Suppressor macrophage (primary cell): ENCODE data around the gene TMEM190.
"Not testable (repeated sequence)": the region's sequence is repeated elsewhere in the genome, so short reads cannot be mapped to it uniquely, and the experiment has no call there.

Experiments
- DNase-seq, 4 experiments: peaks; one replicate each; pipeline ENCODE4 v3.0.0-alpha.2; 2020 to 2022

Gene TMEM190

DNA sequence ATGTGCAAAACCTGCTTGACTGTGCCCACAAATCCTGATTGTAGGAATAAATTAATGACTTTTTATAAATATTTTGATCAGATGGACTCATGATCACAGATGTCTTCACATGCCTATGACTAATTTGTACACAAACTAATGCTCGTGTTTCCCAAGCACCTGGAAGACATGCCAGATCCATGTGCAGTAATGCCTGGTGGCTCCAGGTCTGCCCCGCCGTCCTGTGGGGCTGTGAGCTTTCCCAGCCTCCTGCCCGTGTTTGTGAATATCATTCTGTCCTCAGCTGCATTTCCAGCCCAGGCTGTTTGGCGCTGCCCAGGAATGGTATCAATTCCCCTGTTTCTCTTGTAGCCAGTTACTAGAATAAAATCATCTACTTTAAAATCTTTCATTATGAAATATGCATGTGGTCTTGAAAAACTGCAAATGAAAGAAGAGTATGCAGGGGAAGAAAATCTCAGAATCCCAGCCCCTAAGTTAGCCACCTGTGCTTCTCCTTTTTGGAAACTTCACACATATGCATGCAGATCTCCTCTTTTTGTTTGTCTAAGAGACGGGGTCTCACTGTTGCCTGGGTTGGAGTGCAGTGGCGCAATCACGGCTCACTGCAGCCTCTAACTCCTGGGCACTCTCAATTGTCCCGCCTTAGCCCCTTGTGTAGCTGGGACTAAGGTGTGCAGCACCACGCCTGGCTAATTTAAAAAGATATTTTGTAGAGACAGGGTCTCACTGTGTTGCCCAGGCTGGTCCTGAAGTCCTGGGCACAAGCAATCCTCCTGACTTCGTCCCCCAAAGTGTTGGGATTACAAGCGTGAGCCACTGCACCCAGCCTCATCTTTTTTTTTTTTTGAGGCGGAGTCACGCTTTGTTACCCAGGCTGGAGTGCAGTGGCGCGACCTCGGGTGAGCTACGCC lies 15.3 kb downstream of the TMEM190 start:
- no peak for DNase-seq

DNA sequence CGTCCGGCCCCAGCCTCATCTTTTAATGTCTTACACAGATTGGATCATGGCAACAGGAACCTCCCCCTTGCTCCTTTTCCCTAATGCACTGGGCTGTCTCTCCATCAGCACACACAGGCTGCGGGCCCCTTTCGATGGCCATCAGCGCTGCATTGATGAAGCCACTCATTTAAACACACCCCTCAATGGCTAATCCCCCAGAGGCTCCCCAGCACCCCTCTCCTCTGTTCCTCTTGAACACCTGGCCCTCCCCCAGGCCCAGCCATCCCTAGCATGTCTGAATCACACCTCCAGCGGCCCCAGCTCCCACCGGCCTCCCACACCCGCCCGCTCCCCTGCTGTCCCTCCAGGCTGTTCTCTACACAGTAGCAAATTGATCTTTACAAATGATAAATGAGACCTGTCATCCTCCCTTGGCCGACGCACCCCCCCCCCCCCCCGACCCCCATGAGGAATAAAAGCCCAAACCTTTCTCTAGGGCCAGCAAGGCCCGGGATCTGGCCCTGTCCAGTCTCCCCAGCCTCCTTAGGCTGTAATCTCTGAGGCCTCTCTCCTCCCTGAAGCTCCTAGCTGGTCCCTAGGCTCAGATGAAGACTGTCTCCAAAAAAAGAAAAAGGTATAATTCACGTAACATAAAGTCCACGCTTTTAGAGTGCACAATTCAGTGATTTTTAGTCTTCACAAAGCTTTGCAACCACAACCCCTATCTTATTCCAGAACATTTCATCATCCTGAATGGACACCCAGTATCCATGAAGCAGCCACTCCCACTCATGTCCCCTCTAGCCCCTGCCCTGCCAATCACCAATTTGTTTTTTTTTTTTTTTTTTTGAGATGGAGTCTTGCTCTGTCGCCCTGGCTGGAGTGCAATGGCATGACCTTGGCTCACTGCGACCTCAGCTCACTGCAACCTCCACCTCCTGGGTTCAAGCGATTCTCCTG lies 16.5 kb downstream of the TMEM190 start:
- DNase-seq = no peak

DNA sequence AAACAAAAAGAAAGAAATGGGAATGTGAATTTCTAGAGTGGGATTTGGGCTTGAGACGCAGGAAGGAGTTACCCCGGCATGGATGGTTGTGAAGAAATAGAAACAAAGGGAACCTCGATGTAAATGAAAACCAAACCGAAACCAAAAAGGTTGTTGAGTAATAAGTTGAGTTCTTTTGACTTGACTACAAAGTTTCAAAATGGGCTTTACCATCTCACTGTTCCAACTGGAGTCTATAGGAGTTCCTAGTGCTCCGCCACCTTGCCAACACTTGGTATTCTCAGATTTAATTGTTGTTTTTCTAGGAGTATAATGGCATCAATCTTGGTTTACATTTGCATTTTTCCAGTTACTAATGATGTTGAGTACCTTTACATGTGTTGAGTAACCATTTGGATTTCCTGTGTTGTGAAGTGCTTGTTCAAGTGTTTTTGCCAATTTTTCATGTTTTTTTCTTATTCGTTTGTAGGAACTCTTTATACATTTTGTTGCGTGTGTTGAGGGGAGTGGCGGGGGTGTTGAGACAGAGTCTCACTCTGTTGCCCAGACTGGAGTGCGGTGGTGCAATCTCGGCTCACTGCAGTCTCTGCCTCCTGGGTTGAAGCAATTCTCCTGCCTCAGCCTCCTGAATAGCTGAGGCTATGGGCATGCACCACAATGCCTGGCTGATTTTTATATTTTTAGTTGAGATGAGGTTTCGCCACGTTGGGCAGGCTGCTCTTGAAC lies 21.7 kb downstream of the TMEM190 start:
- DNase-seq = peak in 3 of 4 experiments; percentile 46 to 58 (median 51)

DNA sequence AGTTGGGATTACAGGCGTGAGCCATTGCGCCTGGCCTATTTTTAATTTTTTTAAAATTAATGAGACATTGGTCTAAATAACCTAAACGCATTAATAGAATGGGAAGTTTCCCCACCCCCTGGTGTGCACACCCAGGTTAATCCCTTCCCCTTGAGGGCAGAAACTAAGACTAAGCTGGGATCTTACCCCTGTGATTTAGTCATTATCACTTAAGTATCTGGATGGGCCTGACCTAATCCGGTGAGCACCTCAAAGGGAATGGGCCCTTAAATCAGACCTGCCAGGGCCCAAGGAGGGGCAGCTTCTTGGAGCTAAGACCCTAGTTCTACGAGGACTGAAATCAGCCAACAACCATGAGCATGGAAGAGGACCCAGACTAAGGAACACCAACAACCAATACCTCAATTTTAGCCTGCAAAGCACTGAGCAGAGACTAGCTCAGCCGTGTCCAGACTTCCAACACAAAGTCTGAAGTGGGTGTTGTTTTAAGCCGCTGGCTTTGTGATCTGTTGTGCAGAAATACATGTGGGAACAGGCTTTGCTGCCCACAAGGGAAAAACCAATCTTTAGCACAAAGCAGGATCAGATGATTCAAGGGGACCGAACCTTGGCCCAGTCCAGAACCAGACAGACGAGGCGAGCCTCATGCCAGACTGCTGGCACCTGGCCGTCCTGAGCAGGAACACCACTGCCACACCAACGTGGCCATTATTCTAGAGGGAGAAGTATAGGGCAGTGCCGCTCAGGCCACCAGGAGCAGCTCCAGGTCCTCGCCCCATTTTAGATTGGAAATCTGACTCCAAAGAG lies 23.9 kb downstream of the TMEM190 start:
- DNase-seq = no peak

DNA sequence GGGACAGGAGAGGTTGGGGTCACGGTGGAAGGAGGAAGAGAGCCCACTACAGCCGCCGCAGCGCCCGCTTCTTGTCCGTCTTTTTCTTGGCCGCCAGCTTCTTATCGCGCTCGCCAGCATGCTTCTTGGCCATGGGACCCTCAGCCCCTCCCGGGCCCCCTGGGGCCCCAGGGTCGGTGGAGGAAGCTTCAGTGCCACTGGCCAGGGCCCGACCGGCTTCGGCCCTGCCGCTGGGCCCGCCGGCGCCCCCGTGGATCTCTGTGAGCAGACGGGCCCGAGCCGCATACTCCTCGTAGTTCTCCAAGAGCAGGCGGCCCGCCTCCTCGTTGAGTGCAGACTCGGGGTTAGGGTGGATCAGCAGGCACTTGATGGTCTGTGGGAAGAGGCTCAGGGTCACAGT lies 24.8 kb downstream of the TMEM190 start:
- not testable (repeated sequence) for DNase-seq

DNA sequence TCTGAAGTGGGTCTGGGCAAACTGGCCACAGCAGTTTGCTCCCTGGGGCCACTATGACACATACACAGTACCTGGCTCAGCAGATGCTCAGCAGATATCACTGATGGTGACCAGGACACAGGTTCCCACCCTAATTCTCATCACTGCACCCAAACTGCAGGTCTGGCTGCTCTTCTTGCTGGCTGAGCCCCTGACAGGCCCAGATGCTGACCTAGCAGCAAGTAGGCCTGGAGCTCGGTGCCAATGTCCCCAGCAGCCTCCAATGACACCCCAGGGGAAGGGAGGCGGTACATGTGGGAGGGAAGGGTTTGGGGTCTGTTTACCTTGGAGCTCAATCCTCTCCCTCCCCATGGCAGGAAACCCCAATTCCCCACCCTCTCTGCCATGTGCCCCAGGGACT lies 25.9 kb downstream of the TMEM190 start:
- no peak for DNase-seq

DNA sequence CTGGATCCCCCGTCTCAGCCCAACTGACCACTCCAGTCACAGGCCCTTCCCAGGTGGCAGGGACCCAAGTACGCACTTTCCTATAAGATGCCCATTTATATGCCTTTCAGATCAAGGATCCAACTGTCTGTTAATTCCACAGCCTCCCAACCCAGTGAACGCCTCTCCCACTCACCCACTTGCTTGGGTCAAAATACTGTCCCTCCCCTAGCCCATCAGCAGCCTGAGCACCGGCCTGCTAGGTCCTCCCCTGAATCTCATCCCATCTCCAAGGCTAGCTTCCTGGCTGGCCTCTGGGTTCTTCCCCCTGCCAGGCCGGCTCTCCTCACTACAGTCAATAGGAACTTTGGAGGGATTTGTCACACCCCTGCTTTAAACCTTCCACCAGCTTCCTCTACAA lies 29.0 kb downstream of the TMEM190 start:
- no peak for DNase-seq

DNA sequence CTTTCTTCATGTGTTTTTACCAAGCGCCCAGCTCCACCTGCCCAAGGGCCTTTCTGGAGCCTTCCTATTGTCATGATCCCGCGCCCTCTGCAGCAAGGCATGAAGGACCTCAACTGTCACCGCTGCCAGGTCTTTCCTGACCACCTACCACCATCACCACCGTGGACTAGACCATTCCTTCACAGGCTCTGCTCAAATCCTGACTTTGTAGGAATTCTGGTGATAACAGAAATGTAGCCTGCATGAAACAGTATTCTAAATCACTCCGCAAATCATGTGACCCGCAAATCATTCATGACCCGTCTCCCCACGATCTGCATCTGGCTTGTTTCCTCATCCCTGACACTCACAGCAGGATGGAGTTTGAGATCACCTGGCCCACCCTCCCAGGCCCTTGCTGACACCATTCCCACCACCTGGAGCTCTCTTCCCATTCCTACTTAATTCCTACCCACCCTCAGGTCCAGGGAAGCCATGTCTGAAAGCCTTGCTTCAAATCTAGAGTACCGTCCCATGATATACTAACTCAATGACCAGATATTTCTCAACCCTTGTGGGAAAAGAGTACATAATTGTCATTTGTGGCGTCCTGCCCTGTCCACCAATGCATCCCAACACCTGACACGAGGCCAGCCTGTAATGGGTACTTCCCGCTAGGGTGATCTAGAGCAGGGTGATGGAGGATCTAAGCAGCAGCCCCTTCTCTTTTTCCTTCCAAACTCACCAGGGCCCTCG lies 29.6 kb downstream of the TMEM190 start:
- no peak for DNase-seq

DNA sequence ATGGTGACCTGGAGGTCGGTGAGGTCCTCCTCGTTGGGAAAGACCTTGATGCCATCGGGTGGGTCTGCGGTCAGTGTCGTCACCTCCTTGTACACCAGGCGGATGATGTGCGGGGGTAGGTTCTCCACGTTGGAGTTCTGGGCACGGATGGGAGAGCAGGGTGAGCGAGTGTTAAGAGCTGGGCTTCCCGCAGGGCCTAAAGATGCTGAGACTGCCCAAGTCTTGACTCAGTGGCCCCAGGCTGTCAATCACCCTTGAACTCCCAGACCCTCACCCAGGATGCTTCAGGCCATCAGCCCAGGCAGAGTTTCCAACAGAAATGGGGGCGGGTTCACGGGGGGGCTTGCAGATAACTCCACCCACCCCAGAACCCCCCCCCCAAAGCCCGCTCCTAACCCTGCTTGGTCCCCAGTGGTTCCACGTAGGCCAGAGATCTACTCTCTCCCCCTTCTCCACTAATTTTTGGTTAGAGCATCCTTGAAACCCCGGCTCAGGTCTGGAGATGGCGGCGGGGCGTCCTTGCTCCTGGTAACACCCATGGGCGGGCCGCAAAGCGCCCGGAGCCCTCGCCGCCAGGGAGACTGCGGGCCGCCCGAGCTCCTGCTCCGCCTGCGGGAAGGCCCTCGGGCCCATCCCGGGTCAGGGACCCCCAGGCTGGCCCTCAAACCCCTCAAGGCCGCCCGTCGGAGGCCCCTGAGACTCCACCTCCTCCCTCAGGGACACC lies 30.4 kb downstream of the TMEM190 start:
- peak; percentile 54 to 79 (median 60) for DNase-seq

DNA sequence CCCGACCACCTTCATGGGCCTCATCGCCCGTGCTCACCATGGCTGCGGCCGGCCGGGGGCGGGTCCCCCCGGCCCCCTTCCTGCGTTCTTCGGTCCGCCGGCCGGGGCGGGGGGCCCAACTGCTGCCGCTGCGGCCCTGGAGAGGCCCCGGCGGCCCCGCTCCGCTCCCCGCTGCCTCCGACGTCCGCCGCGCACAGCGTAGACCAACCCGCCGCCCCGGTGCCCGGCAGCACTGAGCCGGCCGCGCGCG lies 30.8 kb downstream of the TMEM190 start, which contains the start of gene UBE2S:
UBE2S (minus strand) TSS at position 239 of the 250 bp plus-strand sequence; CDS start at position 40, 199 bp downstream.
- DNase-seq = not testable (repeated sequence)

DNA sequence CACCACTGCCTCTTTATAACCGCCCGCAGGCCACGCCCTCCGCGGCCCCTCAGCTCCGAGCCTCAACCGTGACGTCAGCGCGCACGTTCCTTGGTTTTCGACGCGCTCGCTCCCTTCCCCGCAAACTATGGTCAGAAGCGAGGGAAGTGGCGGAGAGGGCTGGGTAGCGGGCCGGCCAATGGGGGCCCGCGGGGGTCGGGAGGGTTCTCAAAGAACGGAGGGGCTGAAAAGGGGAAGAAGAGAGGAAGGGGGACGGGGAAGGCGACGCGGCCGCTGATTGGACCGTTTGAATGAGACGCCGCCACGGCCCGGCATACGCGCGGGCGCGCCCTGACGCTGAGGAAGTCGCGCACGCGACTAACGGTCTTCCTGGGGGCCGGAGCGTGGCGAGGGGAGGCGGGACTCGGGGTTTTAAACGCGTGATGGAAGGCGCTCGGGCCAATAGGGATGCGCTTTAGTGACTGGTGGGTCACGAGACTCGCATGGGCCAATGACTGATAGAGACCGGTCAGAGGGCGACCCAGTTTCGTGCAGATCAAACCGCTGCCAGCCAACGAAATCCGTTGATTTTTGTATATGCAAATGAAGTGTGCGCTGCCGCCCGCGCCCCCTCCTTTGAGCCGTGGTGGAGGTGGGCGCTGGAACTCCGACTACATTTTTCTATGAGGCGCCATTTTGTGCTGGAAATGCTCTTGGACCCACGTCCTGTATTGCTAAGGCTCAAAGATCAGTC lies 31.3 kb downstream of the TMEM190 start:
- DNase-seq = peak; percentile 99 to 100 (median 100)

DNA sequence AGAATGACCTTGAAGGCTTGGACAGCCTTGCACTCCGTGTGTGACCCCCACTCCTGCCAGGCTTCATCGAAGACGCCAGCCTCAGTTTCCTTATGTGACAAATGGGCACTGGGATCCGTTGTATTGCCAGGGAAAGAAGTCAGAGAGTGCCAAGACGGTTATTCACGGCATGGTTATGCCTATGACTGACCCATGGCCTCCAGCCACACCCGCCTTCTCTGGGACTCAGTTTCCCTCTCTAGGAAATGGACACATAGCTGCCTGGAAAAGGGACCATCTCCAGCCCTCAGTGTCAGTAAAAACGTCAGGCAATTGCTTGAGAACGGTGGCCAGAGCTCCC lies 31.9 kb downstream of the TMEM190 start:
- no peak for DNase-seq

DNA sequence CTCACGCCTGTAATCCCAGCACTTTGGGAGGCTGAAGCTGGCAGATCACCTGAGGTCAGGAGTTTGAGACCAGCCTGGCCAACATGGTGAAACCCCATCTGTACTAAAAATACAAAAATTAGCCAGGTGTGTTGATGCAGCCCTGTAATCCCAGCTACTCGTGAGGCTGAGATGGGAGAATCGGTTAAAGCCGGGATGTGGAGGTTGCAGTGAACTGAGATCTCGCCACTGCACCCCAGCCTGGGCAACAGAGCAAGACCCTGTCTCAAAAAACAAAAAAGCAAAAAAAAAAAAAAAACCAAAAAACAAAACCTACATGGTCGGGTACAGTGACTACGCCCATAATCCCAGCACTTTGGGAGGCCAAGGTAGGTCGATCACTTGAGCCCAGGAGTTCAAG lies 32.6 kb downstream of the TMEM190 start:
- DNase-seq = not testable (repeated sequence)

DNA sequence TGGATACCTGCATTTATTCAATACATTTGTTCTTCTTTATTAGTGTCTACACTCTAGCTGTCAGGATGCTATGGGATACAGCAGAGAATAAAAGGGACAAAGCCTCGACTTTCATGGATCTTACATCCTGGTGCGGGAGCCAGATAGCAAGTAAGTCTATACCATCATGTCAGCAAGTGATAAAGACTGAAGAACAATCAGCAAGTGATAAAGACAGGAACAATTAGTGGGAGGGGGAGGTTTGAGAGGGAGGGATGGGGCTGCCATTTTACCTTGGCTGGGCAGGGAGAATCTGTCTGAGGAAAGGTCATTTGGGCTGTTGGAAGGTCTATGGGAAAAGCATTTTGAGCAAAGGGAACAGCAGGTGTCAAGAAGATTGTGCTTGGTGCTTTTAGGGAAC lies 33.5 kb downstream of the TMEM190 start:
- DNase-seq = no peak

DNA sequence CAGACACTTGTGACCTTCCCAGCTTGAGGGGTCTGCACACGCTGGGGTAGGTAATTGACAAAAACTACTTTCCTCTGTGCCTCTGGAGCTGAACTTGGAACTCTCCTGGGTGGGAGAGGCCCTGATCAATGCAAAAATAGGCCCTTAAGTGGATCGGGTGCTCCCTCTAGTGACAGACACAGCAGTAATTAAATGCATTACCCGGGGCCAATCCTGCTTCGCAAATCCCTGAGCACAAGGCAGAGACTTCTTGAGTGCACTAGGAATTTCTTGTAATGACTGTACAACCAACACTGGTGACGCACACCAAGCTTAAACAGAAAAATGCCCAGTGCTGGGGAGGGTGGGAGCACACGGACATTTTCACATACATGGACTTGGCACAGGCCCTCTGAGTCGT lies 41.6 kb downstream of the TMEM190 start:
- DNase-seq = peak; percentile 74 to 84 (median 76)

DNA sequence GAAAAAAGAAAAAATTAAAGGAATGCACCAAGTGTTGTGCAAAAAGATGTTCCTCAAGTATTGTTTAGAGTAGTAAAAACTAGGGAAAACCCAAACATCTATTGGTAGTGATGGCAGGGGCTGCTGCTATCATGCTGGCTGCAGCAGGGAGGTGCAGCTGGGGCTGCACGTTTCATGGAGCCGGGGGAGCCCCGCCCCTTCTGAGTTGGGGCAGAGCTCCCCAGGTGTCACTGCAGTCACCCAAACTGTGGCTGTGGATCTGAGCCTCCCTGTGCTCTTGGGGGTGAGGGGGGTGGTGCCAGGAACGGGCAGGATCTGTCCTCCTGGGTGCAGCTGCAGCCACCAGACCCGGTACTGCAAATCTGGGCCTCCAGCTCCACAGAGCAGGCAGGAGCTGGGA lies 42.5 kb downstream of the TMEM190 start:
- no peak for DNase-seq

DNA sequence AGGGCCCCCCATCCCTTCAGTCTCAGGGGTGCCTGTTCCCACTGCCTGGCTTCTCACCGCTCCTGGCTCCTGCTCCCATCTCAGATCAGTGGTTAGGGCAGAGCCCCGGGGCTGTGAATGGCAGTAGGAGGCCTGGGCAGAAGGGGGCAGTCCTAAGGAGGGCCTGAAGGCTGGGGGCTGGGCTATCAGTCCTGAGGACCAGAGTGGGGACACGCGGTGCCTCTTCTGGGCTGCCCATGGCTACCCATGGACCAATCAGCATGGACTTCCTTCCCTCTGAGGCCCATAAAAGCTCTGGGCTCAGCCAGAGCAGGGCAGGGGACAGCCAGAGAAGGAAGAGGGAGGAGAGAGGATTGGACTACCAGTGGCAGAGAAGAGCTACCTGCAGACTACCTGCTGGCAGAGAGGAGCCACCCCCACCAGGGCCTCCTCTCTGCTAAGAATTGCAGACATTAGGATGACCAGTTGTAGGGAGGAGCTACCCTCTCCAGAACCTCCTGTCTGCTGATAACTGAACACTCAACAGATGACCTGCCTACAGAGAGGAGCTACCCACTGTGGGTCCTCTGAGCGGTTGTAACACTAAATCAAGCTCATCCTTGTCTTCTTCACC lies 43.1 kb downstream of the TMEM190 start:
- no peak for DNase-seq

DNA sequence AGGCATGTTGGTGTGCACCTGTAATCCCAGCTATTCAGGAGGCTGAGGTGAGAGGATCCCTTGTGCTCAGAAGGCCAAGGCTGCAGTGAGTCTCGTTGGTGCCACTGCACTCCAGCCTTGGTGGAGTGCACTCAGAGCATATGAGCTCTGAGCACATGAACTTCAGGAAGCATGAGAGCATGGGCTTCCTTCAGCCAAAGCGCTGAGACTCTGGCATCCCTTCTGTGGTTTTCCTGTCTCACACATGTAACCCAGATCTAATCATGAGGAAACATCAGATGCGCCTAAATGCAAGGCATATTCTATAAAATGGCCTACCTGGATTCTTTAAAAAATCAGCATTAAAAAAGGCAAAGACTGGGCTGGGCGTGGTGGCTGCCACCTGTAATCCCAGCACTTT lies 44.7 kb downstream of the TMEM190 start:
- DNase-seq = peak in 1 of 4 experiments; percentile 28

DNA sequence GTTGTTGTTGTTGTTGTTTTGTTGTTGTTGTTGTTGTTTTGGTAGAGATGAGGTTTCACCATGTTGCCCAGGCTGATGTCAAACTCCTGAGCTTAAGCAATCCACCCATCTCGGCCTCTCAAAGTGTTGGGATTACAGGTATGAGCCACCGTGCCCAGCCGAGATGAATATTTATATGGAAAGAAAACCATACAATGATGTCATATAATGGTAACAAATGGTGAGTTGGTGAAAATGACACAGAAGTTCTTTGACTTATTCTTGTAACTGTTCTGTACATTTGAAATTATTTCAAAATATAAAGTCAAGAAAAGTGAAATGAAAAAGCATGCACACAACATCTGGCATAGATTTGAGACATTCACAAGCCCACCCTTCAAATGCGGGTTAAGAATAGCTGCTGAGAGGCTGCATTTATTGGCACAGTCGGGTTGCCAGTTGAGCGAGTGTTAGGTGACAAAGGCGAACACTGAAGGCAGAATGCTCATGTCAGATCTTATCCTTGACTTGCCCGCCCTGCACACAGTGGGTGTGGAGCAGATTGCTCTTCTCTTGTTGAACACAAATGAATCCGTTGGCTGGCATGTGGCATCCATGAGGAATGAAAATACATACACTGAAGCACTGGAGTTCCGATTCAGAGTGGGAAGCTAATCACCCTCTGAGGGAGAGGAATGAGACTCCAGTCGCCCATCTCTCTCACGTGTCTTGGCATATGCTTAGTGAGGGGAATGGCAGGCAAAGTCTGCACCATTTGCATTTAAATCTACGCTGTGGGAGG lies 46.8 kb downstream of the TMEM190 start:
- DNase-seq = no peak
